ENCODE measurements around the gene MEA1. TPM values are rescaled to one million over a fixed set of nuclear protein-coding genes. Genes with fewer than 3 reads are reported as not detected.

Gene MEA1
- total and polyA plus RNA-seq, 10 of the 15 experiments (the other 5 are each of a cell fraction or from before 2014, with no cell fraction given), result 59.1 to 148 (median 96.4) TPM

DNA sequence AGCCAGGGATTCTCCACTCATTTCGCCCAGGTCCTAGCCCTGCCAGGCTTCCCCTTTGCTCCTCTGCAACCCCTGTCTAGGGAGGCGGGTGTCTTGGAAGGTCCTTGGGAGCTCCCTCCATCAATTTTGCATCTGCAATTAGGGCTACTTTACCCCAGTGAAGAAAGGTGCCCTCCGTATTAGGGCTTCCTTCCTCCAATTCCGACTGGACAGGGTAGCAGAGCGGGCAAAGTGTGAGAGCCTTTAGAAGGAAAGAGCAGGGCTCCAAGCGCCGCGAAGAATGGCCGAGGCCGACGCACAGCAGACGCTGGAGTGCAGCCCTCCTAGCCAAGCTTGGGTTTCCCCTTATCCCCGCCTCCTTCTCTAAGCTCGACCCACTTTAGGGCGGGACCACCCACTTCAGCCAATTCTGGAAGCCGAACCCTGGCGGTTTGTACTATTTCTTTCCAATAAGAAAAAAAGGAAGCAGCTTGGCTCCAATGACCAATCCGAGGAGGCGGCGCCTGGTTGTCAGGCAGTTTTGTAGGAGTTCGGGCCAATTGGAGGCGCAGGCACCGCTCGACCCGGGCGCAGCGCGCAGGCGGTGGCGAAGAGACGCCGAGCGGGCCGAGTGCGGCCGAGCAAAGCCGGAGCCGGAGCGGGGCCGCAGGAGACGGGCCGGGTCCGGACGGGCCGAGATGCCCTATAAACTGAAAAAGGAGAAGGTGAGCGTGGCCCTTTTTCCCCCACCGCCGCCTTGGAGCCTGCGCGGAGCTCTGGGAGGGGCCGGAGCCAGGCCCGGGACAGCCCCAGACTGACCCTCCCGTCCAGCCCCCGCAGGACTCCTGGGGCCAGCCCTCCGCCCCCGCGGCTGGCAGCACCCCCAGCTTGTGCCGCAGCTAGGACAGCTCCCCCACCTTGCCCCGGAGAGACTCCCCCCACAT lies 29.5 kb downstream of the MEA1 start, which contains the start of gene PPP2R5D (continued):
- TF ChIP-seq, protein P1, sequence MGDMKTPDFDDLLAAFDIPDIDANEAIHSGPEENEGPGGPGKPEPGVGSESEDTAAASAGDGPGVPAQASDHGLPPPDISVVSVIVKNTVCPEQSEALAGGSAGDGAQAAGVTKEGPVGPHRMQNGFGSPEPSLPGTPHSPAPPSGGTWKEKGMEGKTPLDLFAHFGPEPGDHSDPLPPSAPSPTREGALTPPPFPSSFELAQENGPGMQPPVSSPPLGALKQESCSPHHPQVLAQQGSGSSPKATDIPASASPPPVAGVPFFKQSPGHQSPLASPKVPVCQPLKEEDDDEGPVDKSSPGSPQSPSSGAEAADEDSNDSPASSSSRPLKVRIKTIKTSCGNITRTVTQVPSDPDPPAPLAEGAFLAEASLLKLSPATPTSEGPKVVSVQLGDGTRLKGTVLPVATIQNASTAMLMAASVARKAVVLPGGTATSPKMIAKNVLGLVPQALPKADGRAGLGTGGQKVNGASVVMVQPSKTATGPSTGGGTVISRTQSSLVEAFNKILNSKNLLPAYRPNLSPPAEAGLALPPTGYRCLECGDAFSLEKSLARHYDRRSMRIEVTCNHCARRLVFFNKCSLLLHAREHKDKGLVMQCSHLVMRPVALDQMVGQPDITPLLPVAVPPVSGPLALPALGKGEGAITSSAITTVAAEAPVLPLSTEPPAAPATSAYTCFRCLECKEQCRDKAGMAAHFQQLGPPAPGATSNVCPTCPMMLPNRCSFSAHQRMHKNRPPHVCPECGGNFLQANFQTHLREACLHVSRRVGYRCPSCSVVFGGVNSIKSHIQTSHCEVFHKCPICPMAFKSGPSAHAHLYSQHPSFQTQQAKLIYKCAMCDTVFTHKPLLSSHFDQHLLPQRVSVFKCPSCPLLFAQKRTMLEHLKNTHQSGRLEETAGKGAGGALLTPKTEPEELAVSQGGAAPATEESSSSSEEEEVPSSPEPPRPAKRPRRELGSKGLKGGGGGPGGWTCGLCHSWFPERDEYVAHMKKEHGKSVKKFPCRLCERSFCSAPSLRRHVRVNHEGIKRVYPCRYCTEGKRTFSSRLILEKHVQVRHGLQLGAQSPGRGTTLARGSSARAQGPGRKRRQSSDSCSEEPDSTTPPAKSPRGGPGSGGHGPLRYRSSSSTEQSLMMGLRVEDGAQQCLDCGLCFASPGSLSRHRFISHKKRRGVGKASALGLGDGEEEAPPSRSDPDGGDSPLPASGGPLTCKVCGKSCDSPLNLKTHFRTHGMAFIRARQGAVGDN (IDR thresholded peaks at IDR 0.05), result peak; percentile 23; the same call in 1 of the 2 replicates
- TF ChIP-seq FOXK2 (IDR thresholded peaks at IDR 0.05) (no peak), POLR2AphosphoS5 (IDR thresholded peaks at IDR 0.05; ENCODE audit: low read length) (peak; percentile 96), CBFB (IDR thresholded peaks at IDR 0.05; ENCODE audit: low read depth) (peak; percentile 31; the same call in 1 of the 2 replicates)

DNA sequence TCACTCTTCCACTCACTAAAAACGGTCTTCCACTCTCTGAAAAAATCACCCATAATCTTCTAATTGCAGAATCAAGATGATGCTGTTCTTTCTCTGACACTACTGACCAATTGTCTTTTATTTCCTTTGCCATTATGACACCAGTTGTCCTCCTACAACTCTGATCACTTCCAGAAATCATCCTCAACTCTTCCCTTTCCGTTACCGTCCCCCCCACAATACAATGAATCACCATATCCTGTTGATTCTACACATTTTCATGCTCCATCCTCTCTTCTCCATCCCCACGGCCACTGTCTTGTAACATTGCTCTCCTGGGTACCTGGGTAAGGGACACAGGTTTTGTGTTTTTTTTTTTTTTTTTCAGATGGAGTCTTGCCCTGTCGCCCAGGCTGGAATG lies 31.9 kb downstream of the MEA1 start:
- 74% methylated on average over 5 of the region's 5 CpGs for WGBS (ENCODE audit: insufficient coverage, insufficient replicate concordance, low lambda C conversion rate, missing lambda C conversion rate)
- ChIA-PET RAD21 (ENCODE audit: unreplicated experiment) (no interaction called here), POLR2A (interaction anchor here (0.7 kb wide), 2 partner anchors 172 to 230 kb away, joined by 3 to 5 read pairs; no protein-coding TSS in a partner anchor), CTCF (no interaction called here), SMC1A (ENCODE audit: uncharacterized antibody, unreplicated experiment) (interaction anchor here (0.6 to 2.4 kb wide), 2 partner anchors 32 to 71 kb away, joined by 3 to 9 read pairs; partner anchors contain the start of genes KLHDC3 and MEA1)
- Histone ChIP-seq H3K27ac (ENCODE audit: control insufficient read depth, insufficient read depth) (no peak overlapping the region), H3K79me2 (ENCODE audit: control insufficient read depth, insufficient read depth, low read length) (peaks cover 39% of the 10 kb centered on the region), H2AFZ (ENCODE audit: control insufficient read depth, low read depth, low read length) (no peak overlapping the region), H4K20me1 (ENCODE audit: control insufficient read depth, insufficient read depth) (no peaks in the 10 kb centered on the region), H3K4me3 (no peak overlapping the region), H3K9me3 (replicated peaks; ENCODE audit: control insufficient read depth, insufficient read depth, low read length) (no peaks in the 10 kb centered on the region), H3K27me3 (replicated peaks in 1 of 2; ENCODE audit: control insufficient read depth in 2 of 2, insufficient read depth in 2 of 2, low read length in 1 of 2) (no peaks in the 10 kb centered on the region), H3K4me1 (ENCODE audit: control insufficient read depth, insufficient read depth, low read length) (peaks cover 26% of the 10 kb centered on the region), H3K9ac (ENCODE audit: control insufficient read depth, insufficient read depth, low read length) (no peak overlapping the region), H3K4me2 (ENCODE audit: control insufficient read depth, insufficient read depth) (no peak overlapping the region), H3K36me3 (ENCODE audit: control insufficient read depth in 2 of 2, insufficient read depth in 2 of 2, low read length in 1 of 2) (no peaks in the 10 kb centered on the region)
- DNase-seq (ENCODE audit: low read depth, low spot score) (no peak), FAIRE-seq (no peak), ATAC-seq (no peak)
- intact Hi-C loops (cut with micrococcal nuclease; ENCODE audit: unreplicated experiment) (no loop called here), in situ Hi-C loops (cut with MboI) (no loop called here)
- no TSS peak for BruUV-seq (replicated peaks)
- TF ChIP-seq RB1 (IDR thresholded peaks at IDR 0.05; ENCODE audit: borderline replicate concordance) (no peak), ZNF622 (IDR thresholded peaks at IDR 0.05) (no peak), HDAC6 (IDR thresholded peaks at IDR 0.05; ENCODE audit: unreplicated experiment) (no peak), NRF1 (conservative IDR thresholded peaks at IDR 0.05; ENCODE audit: low read depth, low read length) (no peak), JUNB (IDR thresholded peaks at IDR 0.05) (no peak), ATF7 (IDR thresholded peaks at IDR 0.05; ENCODE audit: low read depth) (no peak), MXI1 (IDR thresholded peaks at IDR 0.05; ENCODE audit: low read depth, low read length) (no peak)
- TF ChIP-seq, protein P2, sequence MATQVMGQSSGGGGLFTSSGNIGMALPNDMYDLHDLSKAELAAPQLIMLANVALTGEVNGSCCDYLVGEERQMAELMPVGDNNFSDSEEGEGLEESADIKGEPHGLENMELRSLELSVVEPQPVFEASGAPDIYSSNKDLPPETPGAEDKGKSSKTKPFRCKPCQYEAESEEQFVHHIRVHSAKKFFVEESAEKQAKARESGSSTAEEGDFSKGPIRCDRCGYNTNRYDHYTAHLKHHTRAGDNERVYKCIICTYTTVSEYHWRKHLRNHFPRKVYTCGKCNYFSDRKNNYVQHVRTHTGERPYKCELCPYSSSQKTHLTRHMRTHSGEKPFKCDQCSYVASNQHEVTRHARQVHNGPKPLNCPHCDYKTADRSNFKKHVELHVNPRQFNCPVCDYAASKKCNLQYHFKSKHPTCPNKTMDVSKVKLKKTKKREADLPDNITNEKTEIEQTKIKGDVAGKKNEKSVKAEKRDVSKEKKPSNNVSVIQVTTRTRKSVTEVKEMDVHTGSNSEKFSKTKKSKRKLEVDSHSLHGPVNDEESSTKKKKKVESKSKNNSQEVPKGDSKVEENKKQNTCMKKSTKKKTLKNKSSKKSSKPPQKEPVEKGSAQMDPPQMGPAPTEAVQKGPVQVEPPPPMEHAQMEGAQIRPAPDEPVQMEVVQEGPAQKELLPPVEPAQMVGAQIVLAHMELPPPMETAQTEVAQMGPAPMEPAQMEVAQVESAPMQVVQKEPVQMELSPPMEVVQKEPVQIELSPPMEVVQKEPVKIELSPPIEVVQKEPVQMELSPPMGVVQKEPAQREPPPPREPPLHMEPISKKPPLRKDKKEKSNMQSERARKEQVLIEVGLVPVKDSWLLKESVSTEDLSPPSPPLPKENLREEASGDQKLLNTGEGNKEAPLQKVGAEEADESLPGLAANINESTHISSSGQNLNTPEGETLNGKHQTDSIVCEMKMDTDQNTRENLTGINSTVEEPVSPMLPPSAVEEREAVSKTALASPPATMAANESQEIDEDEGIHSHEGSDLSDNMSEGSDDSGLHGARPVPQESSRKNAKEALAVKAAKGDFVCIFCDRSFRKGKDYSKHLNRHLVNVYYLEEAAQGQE (IDR thresholded peaks at IDR 0.05; ENCODE audit: low read depth, low read length), result no peak
- TF ChIP-seq, protein P3, sequence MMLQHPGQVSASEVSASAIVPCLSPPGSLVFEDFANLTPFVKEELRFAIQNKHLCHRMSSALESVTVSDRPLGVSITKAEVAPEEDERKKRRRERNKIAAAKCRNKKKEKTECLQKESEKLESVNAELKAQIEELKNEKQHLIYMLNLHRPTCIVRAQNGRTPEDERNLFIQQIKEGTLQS (IDR thresholded peaks at IDR 0.05; ENCODE audit: borderline replicate concordance, extremely low read depth, low read depth, low read length), result no peak
